LNCAP (cell line): ENCODE measurements around the gene FOXA2.

Experiments
- TF ChIP-seq, protein P1 (sequence below): fragments of 450-650 bp; IDR thresholded peaks from 2 replicates; pipeline ENCODE4 v1.5.1; 2017; ENCODE audit warnings: mild to moderate bottlenecking

FOXA2 gene

GRCh38 chr20:22536141-22536828, 48.1 kb downstream of the FOXA2 start:
- TF ChIP-seq, protein P1, sequence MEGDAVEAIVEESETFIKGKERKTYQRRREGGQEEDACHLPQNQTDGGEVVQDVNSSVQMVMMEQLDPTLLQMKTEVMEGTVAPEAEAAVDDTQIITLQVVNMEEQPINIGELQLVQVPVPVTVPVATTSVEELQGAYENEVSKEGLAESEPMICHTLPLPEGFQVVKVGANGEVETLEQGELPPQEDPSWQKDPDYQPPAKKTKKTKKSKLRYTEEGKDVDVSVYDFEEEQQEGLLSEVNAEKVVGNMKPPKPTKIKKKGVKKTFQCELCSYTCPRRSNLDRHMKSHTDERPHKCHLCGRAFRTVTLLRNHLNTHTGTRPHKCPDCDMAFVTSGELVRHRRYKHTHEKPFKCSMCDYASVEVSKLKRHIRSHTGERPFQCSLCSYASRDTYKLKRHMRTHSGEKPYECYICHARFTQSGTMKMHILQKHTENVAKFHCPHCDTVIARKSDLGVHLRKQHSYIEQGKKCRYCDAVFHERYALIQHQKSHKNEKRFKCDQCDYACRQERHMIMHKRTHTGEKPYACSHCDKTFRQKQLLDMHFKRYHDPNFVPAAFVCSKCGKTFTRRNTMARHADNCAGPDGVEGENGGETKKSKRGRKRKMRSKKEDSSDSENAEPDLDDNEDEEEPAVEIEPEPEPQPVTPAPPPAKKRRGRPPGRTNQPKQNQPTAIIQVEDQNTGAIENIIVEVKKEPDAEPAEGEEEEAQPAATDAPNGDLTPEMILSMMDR: no peak

DNA sequence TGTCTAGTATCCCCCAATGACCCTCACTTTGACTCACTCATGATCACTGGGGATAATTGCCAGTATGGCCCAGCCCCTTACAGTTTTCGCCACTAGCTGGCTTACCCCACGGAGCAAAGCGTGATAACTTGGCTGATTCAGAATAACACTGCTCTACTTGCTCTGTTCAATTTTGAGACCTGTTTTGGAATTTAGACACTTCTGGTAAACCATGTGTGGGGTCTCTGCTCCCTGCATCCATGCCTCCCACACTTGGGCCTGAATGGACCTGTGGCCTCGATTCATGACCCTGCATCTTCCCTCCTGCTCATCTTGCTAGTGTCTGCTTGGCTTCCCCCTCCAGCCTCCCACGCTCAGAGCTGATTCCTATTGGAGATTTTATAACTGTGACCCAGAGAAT, 48.9 kb downstream of the FOXA2 start:
- TF ChIP-seq, protein P1: no peak

- TF ChIP-seq, protein P1: no peak
Observed at GRCh38 chr20:22533823-22534751, 50.3 kb downstream of the FOXA2 start.

DNA sequence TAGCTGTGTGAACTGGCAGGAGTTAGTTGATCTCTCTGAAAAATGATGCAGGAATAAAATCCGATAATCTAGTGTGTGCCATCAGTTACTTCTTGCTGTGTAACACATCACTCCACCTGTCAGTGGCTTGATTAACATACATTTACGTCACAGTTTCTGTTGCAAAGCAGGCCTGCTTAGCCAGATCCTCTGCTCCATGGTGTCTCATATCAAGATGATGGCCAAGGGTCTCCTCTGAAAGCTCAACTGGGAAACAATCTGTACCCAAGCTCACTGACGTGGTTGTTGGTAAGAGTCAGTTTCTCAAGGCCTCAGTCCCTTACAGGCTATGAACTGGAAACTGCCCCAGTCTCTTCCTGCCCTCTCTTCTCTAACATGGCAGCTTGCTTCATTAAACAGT, 51.8 kb downstream of the FOXA2 start:
- TF ChIP-seq, protein P1: no peak

GRCh38 chr20:22531756-22532155, 52.6 kb downstream of the FOXA2 start:
- TF ChIP-seq, protein P1: no peak

- TF ChIP-seq, protein P1: no peak
Observed at GRCh38 chr20:22531056-22531615, 53.2 kb downstream of the FOXA2 start.
